Dermis microvascular lymphatic vessel endothelial cell (primary cell): ENCODE results near the gene IPO8. TPM values are rescaled to one million over a fixed set of nuclear protein-coding genes. Genes with fewer than 3 reads are reported as not detected.
A peak's percentile ranks its signal among the peaks of the same experiment; 100 is the strongest.
"Not testable (repeated sequence)": the region's sequence is repeated elsewhere in the genome, so short reads cannot be mapped to it uniquely, and the experiment has no call there.

Experiments used
- DNase-seq, 2 donors: peaks; one replicate each; pipeline versions ENCODE4 v3.0.0 to v3.0.0-alpha.2; 2010; ENCODE audit warnings: low read depth in 2 of 2
- total RNA-seq: library from RNA; depleted of rRNA; stranded (reverse); fragments of >200 nt; gene quantifications from 2 replicates; pipeline ENCODE4 v1.2.1, GENCODE V29; 2014

IPO8 gene
- total RNA-seq, 1 donor from 2014 or later: 33.4 TPM

DNA sequence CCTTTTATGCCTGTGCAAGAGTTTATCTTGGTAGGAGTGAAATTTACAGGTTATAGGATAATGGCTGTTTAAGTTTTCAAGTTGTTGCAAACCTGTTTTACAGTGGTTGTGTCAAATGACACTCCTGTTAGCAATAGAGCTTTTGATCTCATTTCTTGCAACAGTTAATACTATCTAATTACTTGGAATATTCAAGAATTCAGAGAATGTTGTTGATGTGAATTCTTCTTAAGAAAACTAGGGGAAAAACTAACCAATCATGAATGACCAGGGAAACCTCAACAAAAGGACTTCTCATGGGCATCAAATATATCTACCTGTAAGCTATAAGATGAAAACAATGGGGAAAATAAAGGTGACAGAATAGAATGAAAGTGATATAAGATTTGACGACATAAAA is 85.0 kb downstream of the IPO8 start:
- DNase-seq: no peak

DNA sequence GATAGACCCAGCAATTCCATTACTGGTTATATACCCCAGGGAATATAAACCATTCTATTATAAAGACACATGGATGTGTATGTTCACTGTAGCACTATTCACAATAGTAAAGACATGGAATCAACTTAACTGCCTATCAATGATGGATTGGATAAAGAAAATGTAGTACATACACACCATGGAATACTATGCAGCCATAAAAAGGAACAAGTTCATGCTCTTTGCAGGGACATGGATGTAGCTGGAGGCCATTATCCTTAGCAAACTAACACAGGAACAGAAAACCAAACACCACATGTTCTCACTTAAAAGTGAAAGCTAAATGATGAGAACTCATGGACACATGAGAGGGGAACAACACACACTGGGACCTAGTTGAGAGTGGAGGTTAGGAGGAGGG is 85.8 kb downstream of the IPO8 start:
- not testable (repeated sequence) for DNase-seq

DNA sequence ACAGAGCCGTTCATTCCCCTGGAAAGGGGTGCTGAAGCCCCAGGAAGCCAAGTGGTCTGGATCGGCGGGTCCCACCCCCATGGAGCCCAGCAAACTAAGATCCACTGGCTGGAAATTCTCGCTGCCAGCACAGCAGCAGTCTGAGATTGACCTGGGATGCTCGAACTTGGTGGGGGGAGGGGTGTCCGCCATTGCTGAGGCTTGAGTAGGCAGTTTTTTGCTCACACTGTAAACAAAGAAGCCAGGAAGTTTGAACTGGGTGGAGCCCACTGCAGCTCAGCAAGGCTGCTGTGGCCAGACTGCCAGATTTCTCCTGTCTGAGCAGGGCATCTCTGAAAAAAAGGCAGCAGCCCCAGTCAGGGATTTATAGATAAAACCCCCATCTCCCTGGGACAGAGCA is 91.4 kb downstream of the IPO8 start:
- not testable (repeated sequence) for DNase-seq

DNA sequence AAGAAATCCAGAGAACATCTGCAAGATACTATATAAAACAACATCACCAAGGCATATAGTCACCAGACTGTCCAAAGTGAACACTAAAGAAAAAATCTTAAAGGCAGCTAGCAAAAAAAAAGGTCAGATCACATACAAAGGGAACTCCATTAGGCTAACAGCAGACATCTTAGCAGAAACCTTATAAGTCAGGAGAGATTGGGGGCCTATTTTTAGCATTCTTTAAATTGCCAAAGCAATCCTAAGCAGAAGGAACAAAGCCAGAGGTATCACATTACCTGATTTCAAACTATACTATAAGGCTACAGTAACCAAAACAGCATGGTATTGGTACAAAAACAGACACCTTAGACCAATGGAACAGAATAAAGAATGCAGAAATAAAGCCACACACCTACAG is 92.5 kb downstream of the IPO8 start:
- DNase-seq: no peak

DNA sequence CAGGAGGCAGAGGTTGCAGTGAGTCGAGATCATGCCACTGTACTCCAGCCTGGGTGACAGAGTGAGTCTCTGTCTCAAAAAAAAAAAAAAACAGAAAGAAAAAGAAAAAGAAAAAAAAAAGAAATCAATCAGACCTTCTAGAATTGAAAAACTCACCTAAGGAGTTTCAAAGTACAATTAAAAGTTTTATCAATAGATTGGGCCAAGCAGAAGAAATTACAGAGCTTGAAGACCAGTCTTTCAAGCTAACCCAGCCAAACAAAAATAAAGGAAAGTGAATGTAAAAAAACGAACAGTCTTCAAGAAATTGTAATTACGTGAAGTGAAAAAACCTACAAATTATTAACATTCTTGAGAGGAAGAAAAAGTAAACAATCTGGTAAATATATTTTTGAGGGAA is 93.0 kb downstream of the IPO8 start:
- DNase-seq: no peak

DNA sequence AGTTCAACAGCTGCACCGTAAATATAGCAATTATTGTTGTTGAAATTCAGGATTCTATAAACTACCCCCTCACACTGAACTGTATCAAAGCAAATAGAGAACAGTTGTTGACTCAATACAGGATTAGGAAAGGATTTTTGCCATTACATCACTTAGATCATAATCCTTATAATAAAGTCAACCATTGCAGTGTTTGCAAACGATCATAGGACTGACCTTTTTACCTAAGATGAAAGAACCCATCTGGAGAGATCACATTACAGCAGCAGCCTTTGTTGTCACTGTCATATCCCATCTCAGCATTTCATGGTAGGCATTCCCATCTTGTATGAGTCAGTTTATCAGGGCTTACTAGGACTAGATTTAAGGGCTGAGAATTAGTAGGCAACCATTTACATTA is 96.1 kb downstream of the IPO8 start:
- peak; percentile 70 to 72 for DNase-seq

DNA sequence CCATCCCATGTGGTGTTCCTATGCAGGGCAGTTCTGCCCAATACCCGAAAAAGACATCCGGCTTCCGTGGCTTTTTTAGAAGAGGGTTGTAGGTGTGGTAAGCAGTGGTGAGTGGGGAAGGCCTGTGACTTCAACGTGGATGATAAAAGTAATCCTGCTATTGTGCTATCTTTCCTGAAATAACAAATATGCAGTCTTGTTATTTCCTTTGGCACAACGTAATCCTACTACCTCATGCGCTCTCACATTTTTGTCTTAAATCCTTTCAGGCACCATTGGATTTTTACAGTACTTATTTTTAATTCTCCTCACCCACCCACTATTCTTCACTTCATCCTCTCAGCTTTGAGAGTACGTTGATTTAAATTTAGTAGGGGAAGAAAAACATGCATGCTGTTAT is 96.8 kb downstream of the IPO8 start:
- DNase-seq: peak; percentile 72 to 84

DNA sequence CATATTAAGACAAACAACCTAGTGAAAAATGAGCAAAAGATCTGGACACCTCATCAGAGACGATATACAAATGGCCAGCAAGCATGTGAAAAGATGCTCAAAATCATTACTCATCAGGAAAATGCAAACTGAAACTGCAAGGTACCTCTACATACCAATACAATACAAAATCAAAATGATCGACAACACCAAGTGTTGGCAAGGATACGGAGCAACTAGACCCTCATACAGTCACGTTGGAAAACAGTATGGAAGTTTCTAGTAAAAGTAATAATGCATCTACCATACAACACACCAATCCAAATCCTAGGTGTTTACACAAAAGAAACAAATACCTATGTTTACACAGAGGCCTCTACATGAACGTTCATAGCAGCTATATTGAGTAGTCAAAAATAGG is 99.9 kb downstream of the IPO8 start:
- DNase-seq: no peak

DNA sequence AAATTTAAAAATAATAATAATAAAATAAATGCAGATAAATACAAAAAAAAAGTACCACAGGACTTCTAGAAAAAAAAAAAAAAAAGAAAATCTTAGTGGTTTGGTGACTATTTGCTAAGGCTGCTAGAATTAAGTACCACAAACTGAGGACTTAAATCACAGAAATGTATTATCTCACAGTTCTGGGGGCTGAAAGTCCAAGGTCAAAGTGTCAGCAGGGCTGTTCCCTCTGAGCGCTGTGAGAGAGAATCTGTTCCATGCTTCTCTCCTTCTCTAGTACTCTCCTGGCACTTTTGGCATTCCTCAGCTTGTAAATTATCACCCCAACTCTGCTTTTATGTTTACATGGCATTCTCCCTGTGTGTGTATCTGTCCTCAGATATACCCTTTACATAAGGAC is 101.2 kb downstream of the IPO8 start:
- no peak for DNase-seq

DNA sequence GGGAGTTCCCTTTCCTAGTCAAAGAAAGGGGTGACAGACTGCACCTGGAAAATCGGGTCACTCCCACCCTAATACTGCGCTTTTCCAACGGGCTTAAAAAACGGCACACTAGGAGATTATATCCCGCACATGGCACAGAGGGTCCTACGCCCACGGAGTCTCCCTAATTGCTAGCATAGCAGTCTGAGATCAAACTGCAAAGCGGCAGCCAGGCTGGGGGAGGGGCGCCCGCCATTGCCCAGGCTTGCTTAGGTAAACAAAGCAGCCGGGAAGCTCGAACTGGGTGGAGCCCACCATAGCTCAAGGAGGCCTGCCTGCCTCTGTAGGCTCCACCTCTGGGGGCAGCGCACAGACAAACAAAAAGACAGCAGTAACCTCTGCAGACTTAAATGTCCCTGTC is 107.1 kb downstream of the IPO8 start:
- DNase-seq: not testable (repeated sequence)

DNA sequence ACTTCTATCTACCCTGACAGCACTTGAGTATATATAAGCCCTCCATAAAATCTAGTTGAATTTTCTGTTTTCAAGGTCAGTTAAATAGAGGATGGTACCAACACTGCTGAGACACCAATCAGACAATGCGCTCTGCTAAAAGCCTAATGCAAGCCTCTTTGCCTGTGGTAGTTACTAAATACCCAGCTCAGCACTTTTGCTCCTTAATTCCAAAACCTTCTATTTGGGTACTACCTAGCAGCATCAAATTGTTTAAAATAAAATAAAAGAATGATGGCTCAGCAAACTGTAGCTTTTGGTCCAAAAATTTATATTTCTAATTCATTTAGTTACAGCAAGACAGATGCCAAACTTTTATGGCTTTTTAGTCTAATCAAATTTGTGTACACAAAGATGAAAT is 107.9 kb downstream of the IPO8 start:
- no peak for DNase-seq

DNA sequence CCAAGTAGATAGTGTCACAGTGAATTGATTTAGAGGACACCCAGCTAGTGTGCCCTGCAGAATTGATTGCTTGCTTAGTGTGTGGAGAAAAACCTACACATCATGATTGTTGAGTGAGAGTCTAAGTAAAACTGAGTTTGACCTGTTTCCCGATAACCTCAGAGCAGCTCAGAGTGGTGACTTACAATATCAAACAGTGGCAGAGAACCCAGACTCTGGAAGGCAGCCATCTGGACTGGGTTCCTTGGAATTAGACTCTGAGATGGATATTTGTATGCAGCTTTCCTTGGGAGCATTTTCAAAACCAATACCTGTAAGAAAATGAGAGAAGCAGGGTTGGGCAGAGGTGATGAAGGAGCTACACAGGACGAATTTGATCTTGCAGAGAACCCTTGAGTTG is 109.8 kb downstream of the IPO8 start:
- DNase-seq: no peak

DNA sequence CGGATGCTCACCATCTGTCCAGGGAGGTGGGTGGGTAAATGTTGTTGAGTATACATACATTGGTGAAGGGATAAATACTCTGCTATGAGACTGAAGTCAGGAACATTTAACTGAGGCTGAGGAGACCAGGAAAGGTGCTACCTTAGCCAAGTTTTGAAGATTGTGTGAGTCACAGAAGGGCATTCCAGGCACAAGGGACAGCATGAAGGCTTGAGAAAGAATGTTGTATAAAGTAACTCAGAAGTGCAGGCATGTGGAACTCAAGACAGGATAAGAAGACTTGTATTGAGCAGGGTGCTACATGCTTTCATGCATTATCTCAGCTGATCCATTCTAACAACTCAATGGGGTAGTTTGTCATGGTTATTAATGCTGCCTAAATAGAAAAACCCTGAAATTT is 112.7 kb downstream of the IPO8 start:
- DNase-seq: no peak

DNA sequence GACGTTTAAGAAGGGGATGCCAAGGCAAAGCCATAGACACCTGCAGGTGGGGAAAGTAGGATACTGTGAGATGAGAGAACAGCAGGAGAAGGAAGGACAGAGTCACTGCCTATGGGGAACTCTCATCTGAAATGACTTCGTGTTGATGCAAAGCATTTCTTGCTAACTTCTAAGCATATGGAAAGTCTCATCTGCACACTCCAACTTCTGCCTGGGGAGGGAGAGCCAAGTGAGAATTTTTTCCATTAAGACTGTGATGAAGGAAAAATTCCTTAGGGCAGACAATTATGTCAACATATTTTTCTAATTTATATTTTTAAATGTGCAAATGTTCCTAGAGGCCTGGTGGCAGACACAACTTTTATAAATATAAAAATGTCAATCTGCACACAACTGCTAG is 115.3 kb downstream of the IPO8 start:
- no peak for DNase-seq

Other genes with a start within 250 kb of the IPO8 start
- gene CAPRIN2, start 59.1 kb upstream of the IPO8 start, total RNA-seq: 4.9 and 7.3 TPM in 2 replicates
- gene TSPAN11, start 230.9 kb upstream of the IPO8 start, total RNA-seq: 9.1 and 29.3 TPM in 2 replicates